NCI-H226 (cell line): ENCODE data around the gene ARAP3.
A peak's percentile ranks its signal among the peaks of the same experiment; 100 is the strongest.
"Not testable (repeated sequence)": the region's sequence is repeated elsewhere in the genome, so short reads cannot be mapped to it uniquely, and the experiment has no call there.

Source experiments
- DNase-seq: peaks from one replicate; pipeline ENCODE4 v3.0.0-alpha.2; 2015

The ARAP3 gene

GRCh38 chr5:141611289-141611688 lies 70.7 kb downstream of the ARAP3 start:
- no peak for DNase-seq

- not testable (repeated sequence) for DNase-seq
Measured at GRCh38 chr5:141609921-141610320, 72.1 kb downstream of the ARAP3 start.

- DNase-seq = no peak
Measured at GRCh38 chr5:141609044-141609443, 73.0 kb downstream of the ARAP3 start.

- DNase-seq = no peak
Measured at GRCh38 chr5:141608557-141608956, 73.5 kb downstream of the ARAP3 start.

- no peak for DNase-seq
Measured at GRCh38 chr5:141608046-141608445, 74.0 kb downstream of the ARAP3 start.

- DNase-seq = no peak
Measured at GRCh38 chr5:141605523-141606277, 76.3 kb downstream of the ARAP3 start.

GRCh38 chr5:141603923-141604717 lies 77.9 kb downstream of the ARAP3 start:
- DNase-seq = peak; percentile 96
